K562 (cell line): Measurements from ENCODE around the gene ADCY9. TPM values are rescaled to one million over a fixed set of nuclear protein-coding genes. Genes with fewer than 3 reads are reported as not detected.

Experiments used
- ATAC-seq: fragments of 200-7000 bp; cut with Tn5 transposase; 3 replicates; pipeline ENCODE4 v1.9.1; 2020; ENCODE audit warnings: moderate library complexity
- BruUV-seq: library from RNA; stranded (reverse); fragments of 400-500 nt; replicated peaks from 2 replicates; lab custom pipeline; 2021; lab: Mats Ljungman, UMichigan
- CTCF ChIA-PET: fragments of 300-600 bp; formaldehyde crosslinking; extraction: SDS; loops from one replicate; lab custom pipeline; 2021; ENCODE audit warnings: low intra/inter-chr PET ratio; lab: Yijun Ruan, JAX
- POLR2A ChIA-PET: fragments of 300-600, 350-650 bp; sonication (Branson Sonifier 250); formaldehyde crosslinking; extraction: SDS; loops from one replicate; lab custom pipeline; 2021; ENCODE audit warnings: antibody characterized with exemption, inconsistent platforms; lab: Yijun Ruan, JAX
- DNase-seq, 4 experiments: peaks; one replicate each; pipeline versions ENCODE4 v3.0.0 to v3.0.0-alpha.2; 2011 to 2018; ENCODE audit warnings: low spot score in 3 of 4, mixed read lengths in 3 of 4; ENCODE audit errors: extremely low read depth in 1 of 4
- FAIRE-seq: peaks from 2 replicates; lab custom pipeline; 2011; peaks lifted over from hg19 to GRCh38; lab: Jason Lieb, UNC
- H2AFZ ChIP-seq: 2 replicates; pipeline ENCODE4 v1.6.0; 2011; ENCODE audit warnings: low read depth, low read length, control low read depth, inconsistent platforms
- H3K27ac ChIP-seq: fragments of 200-600 bp; 3 replicates; pipeline ENCODE4 v1.8.0; 2011; ENCODE audit warnings: low read depth, mild to moderate bottlenecking, control low read depth, inconsistent platforms, low read length, moderate library complexity, mixed read lengths; ENCODE audit errors: extremely low read depth
- H3K27me3 ChIP-seq, 2 experiments: fragments of 300-600 bp in 1 of 2; 2 replicates in 1 of 2; 3 replicates in 1 of 2; pipeline versions ENCODE4 v1.6.0 to v1.8.0; 2011; ENCODE audit warnings: inconsistent platforms in 2 of 2, low read length in 2 of 2, mild to moderate bottlenecking in 1 of 2, mixed read lengths in 1 of 2, moderate library complexity in 1 of 2; ENCODE audit not compliant: control insufficient read depth in 2 of 2, insufficient read depth in 2 of 2
- H3K36me3 ChIP-seq: fragments of 300-600 bp; 3 replicates; pipeline ENCODE4 v1.8.0; 2011; ENCODE audit warnings: mild to moderate bottlenecking, low read length, inconsistent platforms; ENCODE audit not compliant: control insufficient read depth, insufficient read depth
- H3K4me1 ChIP-seq, 2 experiments: fragments of 200-600 bp in 1 of 2; replicated peaks in 1 of 2; 2 replicates in 1 of 2; 3 replicates in 1 of 2; pipeline versions ENCODE4 v1.5.1 to v1.8.0; 2011; ENCODE audit warnings: inconsistent platforms in 2 of 2, low read length in 2 of 2, mild to moderate bottlenecking in 1 of 2, mixed read lengths in 1 of 2, moderate library complexity in 1 of 2; ENCODE audit not compliant: control insufficient read depth in 2 of 2, insufficient read depth in 2 of 2
- H3K4me2 ChIP-seq: 2 replicates; pipeline ENCODE4 v1.6.1; 2011; ENCODE audit warnings: low read length, control low read depth, inconsistent platforms, mixed read lengths; ENCODE audit not compliant: insufficient read depth
- H3K4me3 ChIP-seq: fragments of 200-600 bp; sonication (generic), shearing (Covaris generic); 2 replicates; pipeline ENCODE4 v1.5.1; 2016; ENCODE audit warnings: control low read depth, inconsistent platforms
- H3K79me2 ChIP-seq: fragments of 200-600 bp; 3 replicates; pipeline ENCODE4 v1.8.0; 2011; ENCODE audit warnings: low read length, inconsistent platforms; ENCODE audit not compliant: control insufficient read depth, insufficient read depth
- H3K9ac ChIP-seq, 2 experiments: 2 replicates each; pipeline versions ENCODE4 v1.6.0 to v1.6.1; 2011; ENCODE audit warnings: low read depth in 2 of 2, low read length in 2 of 2, control low read depth in 1 of 2, inconsistent platforms in 1 of 2, mild to moderate bottlenecking in 1 of 2, mixed read lengths in 1 of 2; ENCODE audit not compliant: insufficient read depth in 1 of 2
- H3K9me1 ChIP-seq: one replicate; pipeline ENCODE4 v1.6.0; 2011; ENCODE audit warnings: inconsistent platforms, mild to moderate bottlenecking, low read length, moderate library complexity; ENCODE audit not compliant: control insufficient read depth, insufficient read depth
- H3K9me3 ChIP-seq: replicated peaks from 2 replicates; pipeline ENCODE4 v1.5.1; 2011; ENCODE audit warnings: low read depth, low read length, inconsistent platforms; ENCODE audit not compliant: control insufficient read depth, insufficient read depth
- H4K20me1 ChIP-seq: replicated peaks from 2 replicates; pipeline ENCODE4 v1.6.1; 2011; ENCODE audit warnings: low read length, inconsistent platforms, mixed read lengths; ENCODE audit not compliant: control insufficient read depth, insufficient read depth
- CBX1 ChIP-seq: sonication (generic); IDR thresholded peaks from 2 replicates; pipeline ENCODE4 v1.6.1; 2016; ENCODE audit warnings: antibody characterized with exemption, low read depth, mild to moderate bottlenecking
- CHD1 ChIP-seq: fragments of 200-600 bp; sonication (generic); IDR thresholded peaks from one replicate; pipeline ENCODE4 v1.6.1; 2012; ENCODE audit warnings: mild to moderate bottlenecking, moderate library complexity, low read length, inconsistent platforms
- RBM25 ChIP-seq: fragments of 200-400 bp; formaldehyde crosslinking; IDR thresholded peaks from 2 replicates; pipeline ENCODE4 v1.6.1; 2018; ENCODE audit warnings: low read length, low read depth, moderate library complexity; ENCODE audit not compliant: severe bottlenecking
- SP1 ChIP-seq: sonication (generic); formaldehyde crosslinking; IDR thresholded peaks from 2 replicates; pipeline ENCODE4 v1.8.1; 2022; ENCODE audit warnings: mild to moderate bottlenecking, missing genetic modification reagents
- TAF7 ChIP-seq: fragments of 450-650 bp; IDR thresholded peaks from 2 replicates; pipeline ENCODE4 v1.6.1; 2016; ENCODE audit warnings: missing genetic modification characterization, missing compliant biosample characterization
- ZC3H11A ChIP-seq: IDR thresholded peaks from 2 replicates; pipeline ENCODE4 v1.6.1; 2012; ENCODE audit warnings: low read depth, low read length, improper control_type of control experiment
- ZC3H4 ChIP-seq: sonication (generic); formaldehyde crosslinking; IDR thresholded peaks from 2 replicates; pipeline ENCODE4 v1.9.0; 2021; ENCODE audit warnings: missing genetic modification reagents, borderline replicate concordance
- ZFP30 ChIP-seq: fragments of 250-450 bp; sonication (Bioruptor Pico); IDR thresholded peaks from 2 replicates; pipeline ENCODE4 v1.8.0; 2022; ENCODE audit warnings: moderate library complexity, mild to moderate bottlenecking, inconsistent platforms, borderline replicate concordance
- ZFPM2 ChIP-seq: fragments of 250-450 bp; sonication (Bioruptor Pico); IDR thresholded peaks from 2 replicates; pipeline ENCODE4 v1.5.1; 2022; ENCODE audit warnings: mild to moderate bottlenecking
- ZNF384 ChIP-seq: IDR thresholded peaks from 2 replicates; pipeline ENCODE4 v1.6.1; 2012; ENCODE audit warnings: low read depth, low read length, improper control_type of control experiment
- ZNF41 ChIP-seq: fragments of 250-450 bp; sonication (Bioruptor Pico); conservative IDR thresholded peaks from 2 replicates; pipeline ENCODE4 v1.4.0; 2020; ENCODE audit warnings: mild to moderate bottlenecking
- WGBS: fragments of 100-300 bp; shearing (Covaris generic); methylation state at CpG from one replicate; pipeline ENCODE4 v1.1.6; 2016; ENCODE audit warnings: low coverage, mixed read lengths; ENCODE audit not compliant: insufficient coverage; ENCODE audit errors: missing lambda C conversion rate; 5-methylcytosine and 5-hydroxymethylcytosine counted together
- in situ Hi-C: fragments of 300-500 bp; cut with MboI; formaldehyde crosslinking; loops from 4 replicates; pipeline ENCODE4 v1.15.0; 2018; ENCODE audit warnings: inconsistent platforms, mixed read lengths
- intact Hi-C: fragments of 100-400 bp; cut with micrococcal nuclease; formaldehyde crosslinking; loops from 2 replicates; pipeline ENCODE4 v1.14.2; 2022
- polyA plus RNA-seq, 8 experiments: library from polyadenylated mRNA; depleted of rRNA in 4 of 8; stranded (reverse) in 5 of 8; unstranded in 3 of 8; fragments of >200 nt; fragmentation: Nextera tagmentation in 2 of 8; fragmentation: Illumina TruSeq in 1 of 8; extraction: Ambion mirVana in 2 of 8; extraction: Trizol in 1 of 8; gene quantifications; 2 replicates each; pipeline versions ENCODE4 v1.2.1 to v1.2.3, GENCODE V29; 2011 to 2014; ENCODE audit warnings: inconsistent platforms in 1 of 8, missing spikeins in 1 of 8
- total RNA-seq, 7 experiments: library from RNA; depleted of rRNA in 6 of 7; stranded (reverse); fragments of >200 nt in 6 of 7; fragmentation: Illumina TruSeq in 2 of 7; extraction: Trizol in 2 of 7; gene quantifications; 2 replicates each; pipeline versions ENCODE4 v1.2.1 to v1.2.3, GENCODE V29; 2011 to 2021; ENCODE audit warnings: low replicate concordance in 1 of 7
- TF ChIP-seq, protein P1 (sequence below): fragments of 450-650 bp; formaldehyde crosslinking; IDR thresholded peaks from 2 replicates; pipeline ENCODE4 v1.4.0; 2022; ENCODE audit warnings: missing genetic modification characterization
- TF ChIP-seq, protein P2 (sequence below): fragments of 450-650 bp; IDR thresholded peaks from 2 replicates; pipeline ENCODE4 v1.7.0; 2016; ENCODE audit warnings: borderline replicate concordance
- TF ChIP-seq, protein P3 (sequence below): sonication (generic); formaldehyde crosslinking; IDR thresholded peaks from 2 replicates; pipeline ENCODE4 v1.8.0; 2023; ENCODE audit warnings: mild to moderate bottlenecking, missing genetic modification reagents

The ADCY9 gene
- total and polyA plus RNA-seq, 9 of the 15 experiments (the other 6 are each of a cell fraction or from before 2014, with no cell fraction given): 0.03 to 0.29 (median 0.17) TPM

GRCh38 chr16:3984111-3985060, 131.9 kb downstream of the ADCY9 start:
- POLR2A ChIA-PET: interaction anchor here (0.6 to 1.3 kb wide), 4 partner anchors 9 to 307 kb away, joined by 3 to 4 read pairs (median 3); no protein-coding TSS in a partner anchor
- Histone ChIP-seq H3K36me3 (no peaks in the 10 kb centered on the region), H3K27ac (no peak overlapping the region), H3K9me3 (no peaks in the 10 kb centered on the region), H2AFZ (no peak overlapping the region), H3K4me3 (no peak overlapping the region), H3K4me1 (peaks cover 0 to 33% of the 10 kb centered on the region in 2 experiments; a peak in 3 of 5 replicates), H3K9me1 (no peaks in the 10 kb centered on the region), H3K27me3 (peaks cover 57 to 94% of the 10 kb centered on the region in 2 experiments), H3K9ac (peak overlapping the region in 1 of 2 experiments; percentile 26; a peak in 1 of 4 replicates), H3K4me2 (no peak overlapping the region), H4K20me1 (peaks cover 11% of the 10 kb centered on the region), H3K79me2 (no peaks in the 10 kb centered on the region)
- BruUV-seq: no TSS peak
- intact Hi-C loops (loop anchor here (5.0 to 10.0 kb wide), 3 partner anchors 210 to 420 kb away; no protein-coding TSS in a partner anchor), in situ Hi-C loops (loop anchor here (10.0 kb wide), 1 partner anchor 340 kb away; no protein-coding TSS in a partner anchor)
- DNase-seq: no peak
- 14% methylated on average over 30 of the region's 31 CpGs for WGBS
- CTCF ChIA-PET: interaction anchor here (0.6 kb wide), 1 partner anchor 94 kb away, joined by 4 read pairs; no protein-coding TSS in a partner anchor
- FAIRE-seq: no peak
- no peak for ATAC-seq
- TF ChIP-seq CHD1 (no peak), ZFPM2 (CRISPR knock-in tag) (no peak), CBX1 (no peak), ZNF41 (CRISPR knock-in tag) (no peak), RBM25 (no peak), SP1 (no peak), ZC3H4 (CRISPR knock-in tag) (no peak), ZC3H11A (no peak), TAF7 (no peak), ZFP30 (CRISPR knock-in tag) (no peak), ZNF384 (no peak)
- TF ChIP-seq, protein P1, sequence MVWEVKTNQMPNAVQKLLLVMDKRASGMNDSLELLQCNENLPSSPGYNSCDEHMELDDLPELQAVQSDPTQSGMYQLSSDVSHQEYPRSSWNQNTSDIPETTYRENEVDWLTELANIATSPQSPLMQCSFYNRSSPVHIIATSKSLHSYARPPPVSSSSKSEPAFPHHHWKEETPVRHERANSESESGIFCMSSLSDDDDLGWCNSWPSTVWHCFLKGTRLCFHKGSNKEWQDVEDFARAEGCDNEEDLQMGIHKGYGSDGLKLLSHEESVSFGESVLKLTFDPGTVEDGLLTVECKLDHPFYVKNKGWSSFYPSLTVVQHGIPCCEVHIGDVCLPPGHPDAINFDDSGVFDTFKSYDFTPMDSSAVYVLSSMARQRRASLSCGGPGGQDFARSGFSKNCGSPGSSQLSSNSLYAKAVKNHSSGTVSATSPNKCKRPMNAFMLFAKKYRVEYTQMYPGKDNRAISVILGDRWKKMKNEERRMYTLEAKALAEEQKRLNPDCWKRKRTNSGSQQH (CRISPR knock-in tag): no peak
- TF ChIP-seq, protein P2, sequence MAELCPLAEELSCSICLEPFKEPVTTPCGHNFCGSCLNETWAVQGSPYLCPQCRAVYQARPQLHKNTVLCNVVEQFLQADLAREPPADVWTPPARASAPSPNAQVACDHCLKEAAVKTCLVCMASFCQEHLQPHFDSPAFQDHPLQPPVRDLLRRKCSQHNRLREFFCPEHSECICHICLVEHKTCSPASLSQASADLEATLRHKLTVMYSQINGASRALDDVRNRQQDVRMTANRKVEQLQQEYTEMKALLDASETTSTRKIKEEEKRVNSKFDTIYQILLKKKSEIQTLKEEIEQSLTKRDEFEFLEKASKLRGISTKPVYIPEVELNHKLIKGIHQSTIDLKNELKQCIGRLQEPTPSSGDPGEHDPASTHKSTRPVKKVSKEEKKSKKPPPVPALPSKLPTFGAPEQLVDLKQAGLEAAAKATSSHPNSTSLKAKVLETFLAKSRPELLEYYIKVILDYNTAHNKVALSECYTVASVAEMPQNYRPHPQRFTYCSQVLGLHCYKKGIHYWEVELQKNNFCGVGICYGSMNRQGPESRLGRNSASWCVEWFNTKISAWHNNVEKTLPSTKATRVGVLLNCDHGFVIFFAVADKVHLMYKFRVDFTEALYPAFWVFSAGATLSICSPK: no peak
- TF ChIP-seq, protein P3, sequence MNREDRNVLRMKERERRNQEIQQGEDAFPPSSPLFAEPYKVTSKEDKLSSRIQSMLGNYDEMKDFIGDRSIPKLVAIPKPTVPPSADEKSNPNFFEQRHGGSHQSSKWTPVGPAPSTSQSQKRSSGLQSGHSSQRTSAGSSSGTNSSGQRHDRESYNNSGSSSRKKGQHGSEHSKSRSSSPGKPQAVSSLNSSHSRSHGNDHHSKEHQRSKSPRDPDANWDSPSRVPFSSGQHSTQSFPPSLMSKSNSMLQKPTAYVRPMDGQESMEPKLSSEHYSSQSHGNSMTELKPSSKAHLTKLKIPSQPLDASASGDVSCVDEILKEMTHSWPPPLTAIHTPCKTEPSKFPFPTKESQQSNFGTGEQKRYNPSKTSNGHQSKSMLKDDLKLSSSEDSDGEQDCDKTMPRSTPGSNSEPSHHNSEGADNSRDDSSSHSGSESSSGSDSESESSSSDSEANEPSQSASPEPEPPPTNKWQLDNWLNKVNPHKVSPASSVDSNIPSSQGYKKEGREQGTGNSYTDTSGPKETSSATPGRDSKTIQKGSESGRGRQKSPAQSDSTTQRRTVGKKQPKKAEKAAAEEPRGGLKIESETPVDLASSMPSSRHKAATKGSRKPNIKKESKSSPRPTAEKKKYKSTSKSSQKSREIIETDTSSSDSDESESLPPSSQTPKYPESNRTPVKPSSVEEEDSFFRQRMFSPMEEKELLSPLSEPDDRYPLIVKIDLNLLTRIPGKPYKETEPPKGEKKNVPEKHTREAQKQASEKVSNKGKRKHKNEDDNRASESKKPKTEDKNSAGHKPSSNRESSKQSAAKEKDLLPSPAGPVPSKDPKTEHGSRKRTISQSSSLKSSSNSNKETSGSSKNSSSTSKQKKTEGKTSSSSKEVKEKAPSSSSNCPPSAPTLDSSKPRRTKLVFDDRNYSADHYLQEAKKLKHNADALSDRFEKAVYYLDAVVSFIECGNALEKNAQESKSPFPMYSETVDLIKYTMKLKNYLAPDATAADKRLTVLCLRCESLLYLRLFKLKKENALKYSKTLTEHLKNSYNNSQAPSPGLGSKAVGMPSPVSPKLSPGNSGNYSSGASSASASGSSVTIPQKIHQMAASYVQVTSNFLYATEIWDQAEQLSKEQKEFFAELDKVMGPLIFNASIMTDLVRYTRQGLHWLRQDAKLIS (CRISPR knock-in tag): no peak
